NCI-H446 (cell line): ENCODE measurements around the gene NEDD4L.

Source experiments
- DNase-seq, 2 experiments: peaks; one replicate each; lab custom pipeline; 2025; lab: John Stamatoyannopoulos, UW

The NEDD4L gene

DNA sequence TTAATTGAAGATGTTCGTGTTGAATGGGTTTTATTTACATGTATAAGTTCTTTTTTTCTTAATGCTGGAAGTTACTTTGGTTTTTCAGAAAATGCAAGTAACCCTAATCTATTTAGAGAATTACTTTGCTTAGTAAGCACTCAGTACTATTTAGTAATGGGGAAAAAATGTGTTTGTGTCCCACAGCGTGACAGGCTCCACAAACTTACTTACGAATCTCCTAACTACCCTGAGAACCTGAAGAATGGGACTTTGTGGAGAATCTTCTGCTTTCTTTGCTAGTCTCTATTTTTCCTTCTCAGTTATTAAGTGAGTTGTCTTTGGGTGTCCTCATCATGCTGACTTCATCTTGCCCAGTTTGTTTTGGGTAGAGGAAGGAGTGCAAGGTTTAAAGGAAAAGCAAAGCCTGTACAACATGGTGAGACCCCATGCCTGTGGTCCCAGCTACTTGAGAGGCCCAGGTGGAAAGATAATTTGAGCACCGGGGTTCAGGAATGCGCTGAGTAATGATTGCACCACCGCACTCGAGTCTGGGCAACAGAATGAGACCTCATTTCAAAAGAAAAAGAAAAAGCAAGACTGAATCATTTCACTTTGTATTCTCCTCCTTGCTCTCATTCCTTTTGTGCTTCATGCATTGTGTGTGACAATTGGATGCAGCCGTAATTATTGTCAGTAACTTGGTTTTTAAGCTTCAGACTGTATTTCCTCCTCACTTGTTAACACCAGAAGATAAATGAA, 10.2 kb downstream of the NEDD4L start:
- DNase-seq: no peak

DNA sequence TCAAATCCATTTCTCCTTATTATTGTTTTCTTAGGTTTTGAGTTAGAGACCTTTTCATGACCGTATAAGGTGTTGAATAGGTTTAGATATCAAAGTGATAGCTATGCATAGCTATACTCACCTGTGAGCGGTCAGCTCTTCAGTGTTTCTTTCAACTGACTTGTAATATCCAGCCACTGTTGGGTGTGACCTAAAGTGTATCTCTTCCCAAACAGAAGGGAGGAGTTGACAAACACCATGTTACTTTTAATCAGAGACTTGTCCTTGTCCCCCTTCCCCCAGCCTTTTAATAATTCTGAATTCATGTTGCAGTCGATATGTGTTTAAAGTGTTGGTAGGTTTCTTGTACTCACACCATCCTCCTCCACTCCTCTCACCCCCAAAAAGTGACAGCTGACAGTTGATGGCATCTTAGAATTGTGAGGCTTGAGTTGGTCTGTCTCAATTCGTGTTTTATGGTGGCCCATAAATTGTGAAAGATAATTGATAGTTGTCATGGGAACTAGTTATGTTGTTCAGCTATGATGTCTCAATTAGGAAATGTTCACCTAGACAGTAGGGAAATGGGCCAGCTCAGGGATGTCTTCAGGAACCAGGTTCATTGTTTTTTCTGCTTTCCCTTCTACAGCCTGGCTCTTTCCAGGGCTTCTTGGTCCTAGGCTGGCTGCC, 12.0 kb downstream of the NEDD4L start:
- no peak for DNase-seq

DNA sequence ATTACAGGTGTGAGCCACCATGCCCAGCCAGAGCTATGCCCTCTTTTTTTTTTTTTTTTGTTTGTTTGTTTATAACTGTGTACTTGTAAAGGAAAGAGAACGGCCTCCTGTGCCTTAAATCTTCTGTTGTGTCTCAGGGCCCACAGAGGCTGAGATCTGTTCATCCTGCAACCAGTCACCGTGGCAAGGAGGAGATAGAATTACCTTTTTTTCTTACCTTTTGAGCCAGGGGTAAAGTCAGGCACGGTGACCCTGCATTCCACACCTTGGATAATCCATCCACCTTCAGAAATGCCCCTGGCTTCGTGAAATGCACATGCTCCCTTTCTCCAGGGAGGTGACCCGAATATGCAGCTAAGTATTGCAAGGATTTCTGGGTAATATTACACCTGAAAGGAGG, 12.8 kb downstream of the NEDD4L start:
- no peak for DNase-seq

DNA sequence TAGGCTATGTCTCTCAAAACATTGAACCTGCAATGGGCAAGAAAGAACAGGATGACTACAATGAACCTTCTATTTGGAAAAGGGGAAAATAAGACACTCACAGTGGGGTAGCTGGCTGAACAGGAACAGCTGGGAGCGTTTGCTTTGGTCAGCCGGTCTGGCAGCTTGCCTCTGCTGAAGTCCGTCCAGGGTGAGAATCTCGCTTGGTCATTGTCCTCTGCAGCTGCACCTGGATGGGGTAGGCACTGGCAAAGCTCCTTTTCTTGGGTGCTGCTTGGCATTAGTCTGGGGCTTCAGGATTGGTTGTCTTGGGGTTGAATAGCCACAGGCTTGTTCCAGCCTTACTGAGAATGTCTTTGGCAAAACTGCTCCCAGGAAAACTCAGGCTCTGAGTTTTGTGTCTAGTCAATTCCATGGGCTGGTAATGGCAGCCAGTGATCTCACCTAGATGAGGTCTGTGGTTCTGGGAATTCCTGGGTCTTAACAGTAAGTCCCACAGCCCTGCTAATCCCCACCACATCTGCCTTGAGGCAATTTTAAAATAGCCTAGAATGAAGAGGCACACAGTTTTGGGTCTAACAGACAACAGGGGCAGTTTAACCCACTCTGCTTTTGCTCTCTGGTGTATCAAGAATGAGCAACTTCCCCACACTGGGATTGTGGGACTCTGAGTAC, 13.4 kb downstream of the NEDD4L start:
- no peak for DNase-seq

DNA sequence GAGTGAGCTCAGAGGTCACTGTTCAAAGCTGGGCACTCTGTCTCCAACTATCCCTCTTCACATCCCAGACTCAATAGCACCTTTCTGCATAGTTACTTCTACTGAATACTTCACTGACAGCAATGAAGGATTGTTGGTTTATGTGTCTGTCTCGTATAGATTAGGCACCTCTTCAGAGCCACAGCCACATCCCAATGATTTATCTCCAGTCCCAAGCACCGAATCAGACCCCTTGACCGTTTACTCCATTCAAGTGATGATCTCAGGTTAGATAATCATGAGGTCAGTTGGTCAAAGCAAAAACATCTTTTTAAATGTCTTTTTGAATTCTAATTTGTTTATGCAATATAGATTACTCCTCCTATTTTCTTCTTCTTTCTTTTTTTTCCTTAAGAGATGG, 14.7 kb downstream of the NEDD4L start:
- DNase-seq: no peak

DNA sequence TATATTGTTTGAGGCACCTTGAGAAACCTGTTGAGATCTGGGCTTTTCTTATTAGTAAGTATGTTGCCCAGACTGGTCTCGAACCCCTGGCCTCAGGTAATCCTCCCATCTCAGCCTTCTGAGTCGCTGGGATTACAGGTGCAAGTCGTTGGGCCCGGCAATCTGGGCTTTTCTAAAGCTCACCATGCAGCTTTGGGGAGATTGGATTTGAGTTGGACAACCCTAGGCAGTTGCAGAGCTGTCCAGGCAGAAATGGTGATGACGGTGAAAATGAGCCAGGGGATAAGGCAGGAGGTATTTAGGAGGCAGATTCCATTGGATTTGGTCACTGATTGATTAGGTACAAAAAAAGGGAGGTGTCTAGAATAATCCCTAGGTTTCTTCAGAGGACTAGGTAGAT, 16.2 kb downstream of the NEDD4L start:
- no peak for DNase-seq

DNA sequence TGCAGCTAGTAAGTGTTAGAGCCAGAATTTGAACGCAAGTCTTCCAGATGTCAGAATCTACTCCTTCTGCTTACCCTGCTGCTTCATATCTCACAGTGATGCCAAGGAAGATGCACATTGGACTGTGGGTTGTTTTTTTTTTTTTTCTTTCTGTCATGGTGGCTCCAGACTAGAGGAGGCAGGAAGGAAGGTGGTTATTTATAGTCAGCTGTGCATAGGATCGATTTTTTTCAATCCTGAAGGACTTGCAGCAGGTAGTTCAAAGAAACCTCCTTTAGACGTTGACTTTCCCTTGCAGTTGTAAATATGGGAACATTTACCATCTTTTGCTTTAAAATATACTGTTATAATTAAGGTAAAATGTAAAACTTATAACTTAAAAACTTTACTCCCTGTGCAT, 17.3 kb downstream of the NEDD4L start:
- DNase-seq: no peak

DNA sequence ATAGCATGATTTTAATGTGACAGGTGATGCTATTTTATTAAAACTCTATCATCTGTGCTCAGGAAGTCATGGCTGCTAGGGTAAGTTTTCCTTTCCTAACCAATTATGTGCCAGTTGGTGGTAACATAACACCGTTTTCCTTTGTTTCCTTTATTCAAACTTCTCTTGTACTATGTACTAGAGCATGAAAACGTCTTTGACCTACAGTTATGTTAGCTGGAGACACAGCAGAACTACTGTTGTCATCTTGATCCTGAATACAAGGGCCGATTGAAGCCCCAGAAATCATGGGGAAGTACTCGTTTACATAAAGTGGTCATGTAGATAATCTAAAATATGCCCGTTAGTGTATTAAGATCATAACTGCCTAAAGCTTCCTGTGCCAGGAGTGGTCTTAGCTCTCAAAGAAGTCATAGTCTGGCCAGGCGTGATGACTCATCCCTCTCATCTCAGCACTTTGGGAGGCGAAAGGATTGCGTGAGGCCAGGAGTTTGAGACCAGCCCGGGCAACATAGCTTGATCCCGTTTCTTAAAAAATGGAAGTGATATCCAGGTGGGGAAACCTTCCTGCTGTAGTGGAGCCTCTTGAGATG, 20.5 kb downstream of the NEDD4L start:
- no peak for DNase-seq

DNA sequence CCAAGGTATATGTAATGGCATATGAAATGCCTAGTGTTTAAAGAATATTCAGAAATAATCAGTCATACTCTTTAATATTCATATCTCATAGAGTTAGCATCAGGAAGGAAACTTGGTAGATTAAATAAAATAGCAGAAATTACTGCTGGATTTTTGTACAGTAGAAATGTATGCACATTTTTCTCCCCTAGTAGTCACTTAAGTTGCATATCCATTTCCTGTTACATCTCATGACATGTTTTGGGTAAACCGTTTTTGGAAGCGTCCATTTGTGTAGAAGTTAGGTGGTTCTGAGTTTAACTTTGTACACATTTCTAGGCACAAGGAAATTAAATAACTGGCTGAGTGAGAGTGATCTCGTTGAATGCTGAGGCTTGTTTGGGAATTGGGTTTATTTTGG, 21.9 kb downstream of the NEDD4L start:
- no peak for DNase-seq

DNA sequence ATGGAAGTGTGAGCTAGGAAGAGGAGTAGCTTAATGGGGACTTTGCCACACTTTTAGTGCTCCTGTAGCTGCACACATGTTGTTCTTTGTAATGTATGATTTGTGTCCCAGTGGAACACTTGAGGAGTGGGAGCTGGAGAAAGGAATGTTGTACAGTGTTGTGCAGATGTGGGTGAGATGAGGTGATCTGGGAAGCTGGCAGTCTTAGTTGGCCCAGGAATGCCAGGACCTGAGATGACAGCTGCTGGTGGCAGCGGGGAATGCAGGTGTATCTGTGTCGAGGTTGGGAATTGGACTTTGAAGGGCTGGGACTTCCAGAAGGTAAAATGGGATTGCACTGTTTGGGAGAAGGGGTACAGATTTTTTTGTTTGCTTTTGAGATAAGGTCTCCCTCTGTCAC, 23.6 kb downstream of the NEDD4L start:
- DNase-seq: no peak

DNA sequence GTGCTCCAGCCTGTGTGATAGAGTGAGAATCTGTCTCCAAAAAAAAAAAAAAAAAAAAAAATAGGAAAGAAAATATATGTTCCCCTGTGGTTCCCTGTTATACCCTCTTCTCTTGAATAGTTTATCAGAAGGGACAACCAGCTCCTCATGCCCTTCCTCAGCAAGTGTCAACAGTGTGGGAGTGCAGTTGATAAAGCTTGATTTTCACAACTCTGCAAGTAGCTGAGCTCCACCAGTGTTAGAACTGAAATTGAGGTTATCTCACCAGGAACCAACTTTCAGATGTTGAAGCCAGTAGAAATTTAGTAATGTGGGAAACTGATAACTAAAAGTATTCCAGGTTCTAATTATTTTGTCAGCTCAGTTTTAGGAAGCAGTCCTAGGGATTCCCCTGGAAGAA, 25.1 kb downstream of the NEDD4L start:
- no peak for DNase-seq

DNA sequence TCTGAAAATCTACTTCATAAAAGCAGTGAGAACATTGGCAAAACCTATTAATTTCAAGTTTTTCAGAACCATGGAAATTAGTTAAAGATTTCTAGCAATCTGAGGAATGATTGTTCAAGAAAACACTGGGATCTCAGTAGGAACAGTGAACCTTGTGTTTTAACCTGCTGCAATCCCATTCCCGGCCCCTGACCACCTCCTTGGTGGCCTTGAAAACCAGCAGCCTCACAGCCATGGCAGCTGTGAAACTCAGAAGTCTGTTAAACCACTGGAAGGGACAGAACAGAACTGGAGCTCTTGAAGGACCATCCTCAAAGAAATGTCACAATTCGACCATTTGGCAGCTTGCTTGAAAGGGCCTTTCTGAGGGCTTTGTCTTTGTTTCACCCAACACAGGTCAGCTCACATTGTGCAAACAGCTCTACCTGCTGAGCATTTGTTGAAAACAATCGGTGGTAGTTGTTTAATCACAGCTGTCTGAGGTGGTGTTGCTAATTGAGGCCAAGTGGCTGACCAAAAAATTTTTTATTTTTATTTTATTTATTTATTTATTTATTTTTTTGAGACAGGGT, 25.8 kb downstream of the NEDD4L start:
- no peak for DNase-seq

DNA sequence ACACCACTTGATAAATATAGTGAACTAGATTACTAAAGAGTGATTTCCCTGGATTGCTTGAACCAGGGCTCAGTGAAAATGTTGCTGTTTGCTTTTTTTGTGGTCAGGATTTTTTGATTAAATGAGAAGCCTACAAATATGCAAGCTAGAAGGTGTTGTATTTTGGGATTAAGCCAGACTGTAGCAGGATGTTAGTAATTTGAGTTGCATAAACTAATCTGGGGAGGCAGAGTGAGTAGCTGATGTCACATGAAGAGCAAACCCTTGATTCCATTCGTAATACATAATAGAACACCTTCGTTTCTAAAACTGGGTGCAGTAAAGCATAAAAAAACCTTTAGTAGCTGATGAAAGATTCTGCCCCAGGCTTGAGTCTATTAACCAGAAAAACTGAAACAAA, 32.0 kb downstream of the NEDD4L start:
- DNase-seq: no peak

DNA sequence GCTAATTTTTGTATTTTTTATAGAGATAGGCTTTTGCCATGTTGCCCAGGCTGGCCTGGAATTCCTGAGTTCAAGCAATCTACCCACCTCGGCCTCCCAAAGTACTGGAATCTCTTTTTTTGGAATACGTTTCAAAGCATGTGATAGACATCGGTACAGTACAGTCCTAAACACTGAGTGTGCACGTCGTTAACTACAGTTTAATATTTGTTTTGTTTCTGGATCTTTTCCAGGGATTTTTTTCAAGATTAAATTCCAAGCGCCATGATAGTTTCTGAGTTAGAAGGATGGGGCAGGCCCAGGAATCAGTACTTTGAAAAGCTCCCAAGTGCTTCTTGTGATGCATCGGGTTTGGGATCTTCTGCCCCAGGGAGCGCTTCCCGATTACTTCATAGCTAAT, 33.3 kb downstream of the NEDD4L start:
- no peak for DNase-seq

DNA sequence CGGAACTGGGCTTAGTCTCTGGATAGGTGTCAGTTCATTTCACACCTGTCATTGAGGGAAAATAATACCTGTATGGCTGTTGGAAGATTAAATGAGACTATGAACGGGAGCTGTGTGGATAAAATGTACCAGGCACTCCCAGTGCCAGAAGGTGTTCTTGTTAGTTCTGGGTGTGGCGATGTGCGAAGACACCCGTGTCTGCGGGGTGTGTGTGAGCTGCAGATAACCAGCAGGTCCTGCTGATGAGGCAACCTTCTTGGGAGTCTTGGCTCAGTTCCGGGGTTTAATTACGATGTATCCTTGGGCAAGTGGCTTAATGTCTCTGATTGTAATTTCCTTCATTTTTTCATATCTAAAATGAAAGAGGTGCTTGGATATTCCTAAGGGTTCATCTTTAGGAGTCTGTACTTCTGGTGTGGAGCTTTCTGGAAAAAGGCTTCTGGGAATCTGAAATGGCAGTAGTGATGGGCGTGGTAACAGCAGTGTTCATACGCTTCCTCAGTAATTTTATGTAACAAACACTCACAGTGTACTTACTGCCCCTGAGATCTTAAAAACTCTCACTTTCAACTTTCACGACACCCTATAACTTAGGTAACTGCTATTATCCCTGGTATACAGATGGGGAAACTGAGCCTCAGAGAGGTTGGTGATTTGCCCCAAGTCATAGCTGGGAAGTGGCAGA, 35.0 kb downstream of the NEDD4L start:
- DNase-seq: no peak

DNA sequence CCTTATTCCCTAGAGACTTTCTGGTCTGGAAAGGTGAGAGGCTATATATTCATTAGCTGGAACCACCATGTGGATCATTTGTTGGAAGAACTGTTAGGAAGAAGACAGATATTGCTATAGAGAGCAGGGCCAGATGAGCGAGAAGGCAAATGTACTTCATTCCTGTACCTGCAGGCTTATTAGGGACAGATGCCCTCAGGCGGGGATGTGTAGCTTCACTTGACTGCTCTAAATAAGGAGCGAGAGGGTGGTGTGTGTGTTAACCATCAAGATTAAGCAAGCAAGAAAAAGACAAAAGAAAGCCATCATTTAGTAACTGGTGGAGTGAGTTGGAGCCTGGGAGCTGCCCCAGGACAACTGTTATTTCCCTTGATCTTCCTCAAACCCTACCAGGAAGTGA, 36.4 kb downstream of the NEDD4L start:
- no peak for DNase-seq

DNA sequence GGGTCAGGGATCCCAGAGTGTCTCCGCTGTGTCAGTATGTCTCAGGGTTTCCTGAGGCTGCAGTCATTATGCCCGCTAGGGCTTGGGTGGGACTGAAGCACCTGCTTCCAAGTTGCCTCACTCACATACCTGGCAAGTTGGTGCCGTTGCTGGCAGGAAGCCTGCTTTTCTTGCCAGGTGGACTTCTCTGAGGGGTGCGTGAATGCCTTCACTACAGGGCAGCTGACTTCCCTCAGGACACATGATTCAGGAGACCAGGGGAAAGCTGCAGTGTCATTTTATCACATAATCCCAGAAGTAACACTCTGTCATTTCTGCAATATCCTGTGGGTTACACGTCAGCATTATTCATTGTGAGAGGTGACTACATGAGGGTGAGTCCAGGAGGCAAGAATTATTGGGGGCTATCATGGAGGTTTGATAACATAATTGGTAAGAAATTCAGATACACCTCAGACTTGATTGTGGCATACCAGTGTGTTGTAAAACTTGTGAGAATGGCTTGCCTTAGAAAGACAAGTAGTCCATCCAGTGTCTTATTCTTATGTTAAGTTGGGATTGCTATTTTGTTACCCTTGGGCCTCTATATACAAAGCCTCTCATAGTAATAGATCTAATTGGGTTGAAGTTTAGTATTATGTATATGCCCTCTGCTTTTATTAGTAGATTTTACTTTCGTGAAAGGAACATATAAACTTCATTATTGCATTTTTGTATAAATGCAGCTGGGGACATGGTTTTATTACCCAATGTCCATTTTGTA, 44.1 kb downstream of the NEDD4L start:
- no peak for DNase-seq

DNA sequence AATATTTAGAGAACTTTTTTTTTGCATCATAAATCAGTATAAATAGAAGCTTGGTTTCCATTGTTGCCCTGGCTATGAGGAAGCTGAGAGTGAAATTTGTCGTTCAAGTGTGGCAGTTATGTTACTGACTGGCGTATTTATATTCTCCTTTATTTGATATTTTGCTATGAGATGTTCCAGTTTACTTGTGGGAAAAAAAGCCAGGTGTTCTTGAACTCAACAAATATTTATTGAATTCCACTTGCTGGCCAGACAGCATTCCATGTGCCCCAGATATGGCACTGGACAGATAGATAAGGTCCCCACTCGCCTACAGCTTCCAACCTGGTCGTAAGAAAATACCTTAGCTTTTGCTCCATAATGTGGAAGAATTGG, 44.7 kb downstream of the NEDD4L start:
- no peak for DNase-seq

DNA sequence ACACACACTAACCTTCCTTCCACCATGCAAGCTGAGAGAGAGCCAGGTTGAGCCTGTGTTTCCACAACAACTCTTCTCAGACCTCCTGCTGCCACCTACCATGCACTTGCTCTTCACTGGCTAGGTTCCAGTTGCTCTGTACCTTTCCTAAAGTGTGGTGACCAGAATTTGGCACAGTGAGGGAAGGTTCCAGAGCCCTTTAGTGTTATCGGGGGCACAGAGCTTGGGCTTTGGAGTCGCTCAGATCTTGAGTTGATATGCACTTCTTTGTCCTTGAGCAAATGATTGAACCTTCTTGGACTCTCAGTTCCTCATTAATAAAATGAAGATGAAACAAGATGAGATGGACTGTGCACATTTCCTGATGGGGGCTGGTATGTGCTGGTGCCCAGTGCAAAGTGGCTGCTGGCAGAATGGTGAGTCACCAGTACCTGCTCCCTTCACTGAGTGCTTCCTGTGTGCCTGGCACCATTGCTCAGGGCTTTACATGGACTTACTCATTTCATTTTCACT, 47.1 kb downstream of the NEDD4L start:
- no peak for DNase-seq

DNA sequence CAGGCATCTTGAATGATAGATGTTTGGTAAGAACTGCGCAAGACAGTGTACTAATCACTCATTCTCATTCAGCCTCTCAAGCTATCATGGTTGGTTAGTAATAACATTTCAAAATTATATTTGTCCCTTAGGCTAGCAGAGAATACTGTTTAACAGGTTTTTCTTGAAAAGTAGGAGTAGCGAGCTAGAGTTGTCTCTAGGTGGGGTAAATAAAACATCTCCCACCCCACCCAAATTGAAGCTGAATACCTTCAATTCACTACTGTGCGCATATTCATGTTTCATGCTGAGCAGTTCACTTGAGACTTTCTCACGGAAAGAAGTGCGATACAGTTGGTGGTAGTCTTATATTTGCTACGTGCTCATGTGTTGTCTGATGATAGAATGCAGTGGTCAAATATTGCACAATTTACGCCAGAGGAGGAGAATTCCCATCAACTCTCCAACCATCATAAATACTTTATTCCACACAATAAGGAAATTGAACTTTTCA, 49.3 kb downstream of the NEDD4L start:
- no peak for DNase-seq

DNA sequence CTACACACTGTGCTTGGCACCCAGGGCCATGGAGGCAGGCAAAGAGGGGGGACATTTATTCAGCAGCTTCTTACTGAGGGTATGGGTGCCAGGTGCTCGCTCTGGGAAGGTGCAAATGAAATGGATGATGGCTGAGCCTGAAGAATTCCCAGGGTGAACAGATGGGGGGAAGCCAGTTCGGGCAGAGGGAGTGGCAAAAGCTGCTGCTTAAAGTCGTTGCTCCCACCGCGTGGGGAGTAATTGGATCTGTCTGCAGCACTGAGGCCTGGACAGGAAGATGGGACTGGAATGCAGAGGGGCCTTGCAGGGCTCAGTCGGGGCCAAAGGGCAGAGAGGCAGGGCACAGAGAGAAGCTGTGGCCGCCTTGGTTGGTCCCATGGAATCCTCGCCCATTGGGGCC, 51.2 kb downstream of the NEDD4L start:
- no peak for DNase-seq
